IPS DF 19.7 (cell line): ENCODE measurements around the gene PPP1R13B.

ENCODE experiments used
- DNase-seq: peaks from one replicate; pipeline ENCODE4 v3.0.0-alpha.2; 2013; ENCODE audit warnings: low read depth, low spot score

PPP1R13B gene

GRCh38 chr14:103732868-103733620 lies 114.3 kb downstream of the PPP1R13B start:
- no peak for DNase-seq

DNA sequence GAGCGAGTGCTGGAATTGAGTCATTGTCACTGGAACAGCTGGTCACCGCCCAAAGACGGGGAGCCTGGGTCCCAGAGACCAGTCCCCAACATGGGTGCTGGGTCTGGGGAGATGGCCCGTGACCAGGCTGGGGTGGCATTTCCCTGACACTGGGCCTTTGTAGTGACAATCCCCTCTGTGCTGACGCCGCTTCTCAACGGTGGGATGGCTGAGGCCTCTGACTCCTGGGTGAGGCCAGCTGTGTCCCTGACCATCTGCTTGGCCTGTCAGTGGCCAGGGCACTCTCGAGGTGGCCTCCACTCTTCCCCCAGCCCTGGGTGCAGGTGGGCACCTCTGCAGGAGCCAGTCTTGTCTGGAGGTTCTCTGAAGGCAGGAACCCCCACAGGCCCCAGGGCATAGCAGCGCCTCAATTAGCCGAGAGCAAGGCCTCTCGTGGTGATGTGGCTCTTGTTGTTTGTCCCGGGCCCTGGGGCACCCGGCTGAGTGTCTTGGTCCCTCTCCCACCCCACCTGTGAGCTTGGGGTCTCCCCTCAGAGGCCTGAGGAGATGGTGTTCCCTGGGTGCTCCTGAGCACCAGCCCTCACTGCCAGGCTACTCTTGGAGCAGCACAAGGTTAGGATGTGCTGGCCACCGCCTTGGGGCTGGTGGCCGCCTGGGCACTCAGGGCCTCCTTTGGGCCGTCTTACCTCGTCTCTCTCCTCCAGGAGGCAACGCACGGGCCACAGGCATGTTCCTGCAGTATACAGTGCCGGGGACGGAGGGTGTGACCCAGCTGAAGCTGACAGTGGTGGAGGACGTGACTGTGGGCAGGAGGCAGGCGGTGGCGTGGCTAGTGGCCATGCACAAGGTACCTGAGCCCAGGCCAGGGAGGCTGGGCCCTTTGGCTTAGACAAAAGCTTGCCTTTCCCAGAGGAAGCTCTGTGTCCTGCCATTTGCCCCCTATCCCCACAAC lies 115.2 kb downstream of the PPP1R13B start:
- no peak for DNase-seq

- no peak for DNase-seq
These were observed 115.9 kb downstream of the PPP1R13B start for GRCh38 chr14:103731481-103731880.

DNA sequence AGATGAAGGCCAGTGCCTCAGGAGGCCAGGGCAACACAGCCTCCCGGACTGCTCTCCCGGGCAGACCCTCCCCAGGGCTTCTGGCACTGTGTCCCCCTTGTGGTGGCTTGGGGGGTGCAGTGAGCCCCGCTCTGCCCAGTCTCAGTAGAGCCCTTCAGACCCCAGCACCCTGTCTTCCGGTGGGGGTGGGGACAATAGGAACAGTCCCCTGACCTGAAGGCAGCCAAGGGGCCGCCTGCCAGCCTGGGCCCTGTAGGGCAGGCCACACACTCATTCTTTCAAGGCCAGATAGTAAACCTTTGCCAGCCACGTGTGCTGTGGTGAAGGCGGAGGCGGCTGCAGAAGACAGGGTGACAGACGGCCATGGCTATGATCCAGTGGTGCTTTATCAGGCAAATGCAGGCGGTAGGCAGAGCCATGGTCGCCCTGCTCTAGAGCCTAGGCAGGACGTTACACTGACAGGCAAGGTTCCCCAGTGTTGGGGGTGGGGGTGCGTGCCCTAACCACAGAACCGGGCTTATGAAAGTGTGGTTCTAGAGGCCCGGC lies 116.8 kb downstream of the PPP1R13B start:
- DNase-seq = no peak

DNA sequence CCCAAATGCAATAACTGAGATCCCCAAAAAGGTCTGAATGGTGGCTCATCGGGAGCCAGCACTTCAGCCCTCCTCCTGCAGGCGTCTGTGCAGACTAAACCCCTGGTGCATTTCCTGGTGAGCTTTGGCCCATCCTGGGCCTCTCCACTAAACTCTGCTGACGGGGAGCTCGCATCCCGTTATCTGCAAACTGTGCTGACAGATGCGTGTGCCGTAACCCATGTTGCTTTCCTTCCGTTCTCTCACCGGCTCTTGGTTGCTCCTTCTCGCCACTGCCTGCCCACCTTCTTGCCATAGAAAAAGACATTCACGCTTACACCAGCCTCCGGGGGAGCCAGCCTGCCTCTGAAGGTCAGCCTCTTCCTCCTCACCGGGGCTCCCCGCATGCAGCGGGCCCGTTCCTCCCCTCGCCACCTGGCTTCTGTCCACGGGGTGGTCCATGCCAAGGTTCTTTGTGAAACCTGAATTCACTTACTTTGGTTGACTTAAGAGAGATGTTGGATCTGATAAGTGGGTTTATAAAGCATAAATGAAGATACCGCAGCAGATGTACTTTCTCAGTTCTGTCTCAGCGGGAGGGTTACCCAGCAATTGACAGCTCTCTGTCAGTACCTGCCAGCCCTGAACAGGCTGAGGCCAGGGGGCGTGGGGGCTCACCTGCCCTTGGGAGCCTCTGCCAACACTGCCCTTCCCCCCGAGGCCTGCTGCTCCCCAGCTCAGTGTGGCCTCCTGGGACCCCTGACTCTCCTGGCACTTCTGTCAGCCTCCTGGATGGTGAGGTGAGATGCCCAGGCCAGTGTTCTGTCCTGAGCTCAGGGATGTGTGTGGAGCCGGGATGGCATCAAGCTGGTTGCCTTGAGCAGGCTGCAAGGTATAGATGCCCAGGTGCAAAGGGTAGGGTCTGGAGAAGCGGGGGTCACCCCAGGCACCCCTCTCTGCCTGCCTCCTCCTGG lies 117.6 kb downstream of the PPP1R13B start:
- DNase-seq = no peak

- no peak for DNase-seq
These were observed 118.7 kb downstream of the PPP1R13B start for GRCh38 chr14:103728721-103729120.

- DNase-seq = no peak
These were observed 119.2 kb downstream of the PPP1R13B start for GRCh38 chr14:103728141-103728540.

- DNase-seq = no peak
These were observed 119.9 kb downstream of the PPP1R13B start for GRCh38 chr14:103727313-103727980.

- no peak for DNase-seq
These were observed 120.9 kb downstream of the PPP1R13B start for GRCh38 chr14:103726474-103726873.

GRCh38 chr14:103725739-103726395 lies 121.5 kb downstream of the PPP1R13B start:
- DNase-seq = no peak

- no peak for DNase-seq
These were observed 122.2 kb downstream of the PPP1R13B start for GRCh38 chr14:103725001-103725682.

DNA sequence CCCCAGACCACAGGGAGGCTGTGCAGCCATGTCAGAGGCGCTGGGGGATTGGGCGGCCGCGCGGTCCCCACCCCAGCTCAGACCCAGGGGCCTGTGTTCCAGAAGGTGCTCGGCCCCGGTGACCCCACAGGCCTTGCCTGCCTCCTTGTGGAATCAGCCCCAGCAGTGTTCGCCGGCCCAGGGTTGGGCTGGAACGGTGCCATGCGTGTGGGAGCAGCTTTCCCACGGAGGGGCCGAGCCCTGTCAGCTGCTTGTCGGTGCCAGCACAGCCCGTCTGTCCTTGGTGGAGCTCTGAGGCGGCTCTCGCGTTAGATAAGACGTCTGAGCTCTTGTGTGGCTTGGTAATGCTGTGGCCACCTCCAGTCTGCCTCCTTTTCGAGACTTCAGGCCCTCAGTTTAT lies 123.3 kb downstream of the PPP1R13B start:
- no peak for DNase-seq

DNA sequence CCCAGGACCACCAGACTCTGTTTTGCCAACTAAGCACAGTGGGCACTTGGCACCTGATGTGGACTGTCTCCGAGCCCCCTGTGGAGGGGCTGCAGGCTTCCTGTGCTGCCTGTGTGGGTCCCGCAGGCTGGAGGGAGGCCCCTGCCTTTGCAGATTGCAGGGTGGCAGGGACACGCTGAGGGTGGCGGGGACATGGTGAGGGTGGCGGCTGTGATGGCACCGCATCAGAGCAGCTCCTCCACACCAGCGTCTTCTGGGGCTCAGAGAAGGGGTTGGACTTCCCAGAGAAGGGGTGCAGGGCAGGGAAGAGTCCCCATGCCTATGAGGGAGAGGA lies 123.7 kb downstream of the PPP1R13B start:
- no peak for DNase-seq

DNA sequence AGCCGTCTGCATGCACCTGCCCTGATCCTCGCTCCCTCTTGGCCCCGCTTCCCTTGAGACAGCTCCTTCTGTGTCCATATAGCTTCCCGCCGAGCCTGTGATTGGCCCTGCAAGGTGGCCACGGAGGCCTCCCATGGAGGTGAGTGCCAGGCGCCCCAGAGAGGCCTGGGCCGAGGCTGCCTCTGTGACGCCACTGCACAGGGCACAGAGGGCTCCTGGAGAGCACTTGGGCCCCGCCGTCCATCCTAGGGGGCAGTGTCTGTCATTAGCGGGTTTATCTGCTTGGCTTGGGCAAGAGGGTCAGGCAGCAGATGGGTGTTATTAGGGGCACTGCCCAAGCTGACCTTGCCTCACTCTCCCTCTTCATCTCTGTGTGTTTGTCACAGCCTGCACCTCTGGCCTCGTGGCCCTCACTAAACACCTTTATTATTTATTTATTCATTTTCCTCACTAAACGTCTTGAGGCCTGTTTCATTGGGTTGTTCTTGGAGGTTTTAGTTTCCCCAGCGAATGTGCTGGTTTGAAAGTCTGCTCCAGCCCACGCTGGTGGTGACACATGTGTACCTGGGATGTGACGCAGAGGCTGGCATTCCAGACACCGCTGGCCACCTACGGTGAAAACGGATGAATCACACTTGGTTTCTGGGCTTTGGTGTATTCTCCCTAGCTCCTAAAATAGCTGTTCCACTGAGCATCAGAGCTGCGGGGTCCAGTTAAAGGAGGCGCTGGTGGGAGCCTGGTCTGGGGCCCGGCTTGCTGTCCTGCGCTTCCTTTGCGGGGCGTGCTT lies 125.8 kb downstream of the PPP1R13B start:
- DNase-seq = no peak

DNA sequence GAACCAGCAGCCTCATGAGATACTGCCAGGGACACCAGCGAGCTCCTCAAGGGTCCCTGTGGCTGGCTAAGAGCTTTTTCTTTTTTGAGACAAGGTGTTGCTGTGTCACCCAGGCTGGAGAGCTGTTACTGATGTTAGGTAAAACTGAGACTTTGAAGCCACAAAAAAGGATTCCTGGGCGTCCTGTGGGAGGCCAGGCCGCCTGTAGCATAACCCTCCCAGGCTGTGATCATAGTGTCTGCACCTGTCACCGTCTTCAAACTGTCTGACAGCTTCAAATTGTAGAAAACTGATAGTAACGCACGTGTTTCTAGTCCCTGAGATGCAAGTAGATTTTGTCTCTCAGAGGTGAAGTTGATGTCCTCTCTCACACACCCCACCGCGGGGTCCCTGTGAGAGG lies 127.6 kb downstream of the PPP1R13B start:
- no peak for DNase-seq

DNA sequence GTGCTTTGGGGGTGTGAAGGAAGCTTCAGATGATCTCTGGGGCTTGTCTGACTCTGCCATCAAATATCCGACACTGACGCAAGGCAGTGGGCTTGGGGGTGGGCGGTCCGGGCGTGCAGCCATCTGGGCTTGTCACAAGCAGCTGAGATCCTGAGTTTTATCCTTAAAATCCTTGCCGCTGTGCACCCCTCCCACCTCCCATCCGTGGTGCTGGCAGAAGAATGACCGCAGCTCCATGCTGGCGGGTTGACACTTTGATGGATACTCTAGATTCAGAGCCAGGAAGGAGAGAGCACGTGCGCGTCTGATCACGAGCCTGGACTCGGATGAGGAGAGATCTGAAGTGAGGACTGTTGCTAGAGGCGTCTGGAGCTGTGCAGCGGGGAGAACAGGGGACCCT lies 128.8 kb downstream of the PPP1R13B start:
- no peak for DNase-seq

DNA sequence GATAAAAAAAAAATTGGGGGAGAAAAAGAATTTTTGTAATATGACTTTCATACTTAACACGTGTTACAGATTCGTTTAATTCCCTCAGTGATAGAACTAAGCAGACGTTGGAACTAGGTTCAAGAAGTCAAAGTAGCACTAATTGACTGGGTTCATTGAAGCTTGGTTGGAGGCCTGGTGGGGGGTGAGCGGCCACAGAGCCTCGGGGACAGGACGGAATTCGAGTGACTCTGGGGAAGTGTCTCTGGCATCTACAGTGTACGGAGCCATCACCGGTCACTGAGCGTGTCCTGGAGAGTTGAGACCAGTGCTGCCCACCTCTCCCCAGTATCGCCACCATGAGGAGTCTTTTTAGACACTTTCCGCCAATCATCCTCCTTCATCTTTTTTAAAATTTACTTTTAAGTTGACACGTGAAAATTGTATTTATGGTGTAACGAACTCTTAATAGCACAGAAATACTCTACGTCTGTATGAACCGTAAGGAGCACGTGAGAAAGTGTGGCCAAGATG lies 130.4 kb downstream of the PPP1R13B start:
- no peak for DNase-seq

GRCh38 chr14:103716091-103716801 lies 131.1 kb downstream of the PPP1R13B start:
- DNase-seq = no peak
